Adrenal gland (tissue), 12 donors: ENCODE measurements around the gene NAB2. TPM values are rescaled to one million over a fixed set of nuclear protein-coding genes. Genes with fewer than 3 reads are reported as not detected.

Source experiments
- DNase-seq, 7 donors: peaks; one replicate each; pipeline ENCODE4 v3.0.0-alpha.2; 2019 to 2020
- H3K27ac ChIP-seq, 5 donors: fragments of 200-600 bp; sonication (generic) in 4 of 5; 1 replicate in 3 of 5; 2 replicates in 2 of 5; pipeline versions ENCODE4 v1.5.1 to v1.8.0; 2016 to 2020; ENCODE audit warnings: mild to moderate bottlenecking in 1 of 5
- H3K27me3 ChIP-seq: fragments of 200-600 bp; 2 replicates; pipeline ENCODE4 v1.8.0; 2021
- H3K36me3 ChIP-seq, 2 donors: fragments of 200-600 bp; replicated peaks in 1 of 2; 1 replicate in 1 of 2; 2 replicates in 1 of 2; pipeline versions ENCODE4 v1.5.1 to v1.8.0; 2018 to 2022
- H3K4me1 ChIP-seq, 2 donors: fragments of 200-600 bp; replicated peaks in 1 of 2; 1 replicate in 1 of 2; 2 replicates in 1 of 2; pipeline versions ENCODE4 v1.5.1 to v1.8.0; 2018 to 2021
- H3K4me3 ChIP-seq, 4 donors: fragments of 200-600 bp; sonication (generic) in 3 of 4; one replicate each; pipeline ENCODE4 v1.5.1; 2016 to 2018
- H3K9me3 ChIP-seq, 3 donors: fragments of 200-600 bp; sonication (generic) in 1 of 3; replicated peaks in 1 of 3; 1 replicate in 2 of 3; 2 replicates in 1 of 3; pipeline versions ENCODE4 v1.5.1 to v1.8.0; 2016 to 2021
- CTCF ChIP-seq, 6 experiments: fragments of 450-650 bp in 4 of 6; fragments of 200-600 bp in 2 of 6; sonication (generic) in 1 of 6; IDR thresholded peaks; 1 replicate in 5 of 6; 2 replicates in 1 of 6; pipeline versions ENCODE4 v1.5.1 to v1.8.0; 2016 to 2021; ENCODE audit warnings: antibody characterized with exemption in 6 of 6, mild to moderate bottlenecking in 2 of 6, moderate library complexity in 1 of 6
- POLR2A ChIP-seq, 2 donors: fragments of 450-650 bp; IDR thresholded peaks; one replicate each; pipeline ENCODE4 v1.6.1; 2017; ENCODE audit warnings: antibody characterized with exemption in 2 of 2, mild to moderate bottlenecking in 2 of 2, moderate library complexity in 1 of 2
- WGBS, 4 donors: extraction: QIAGEN DNeasy Blood & Tissue Kit in 2 of 4; methylation state at CpG; one replicate each; pipeline versions ENCODE4 v1.1.5 to v1.1.7; 2013 to 2017; 5-methylcytosine and 5-hydroxymethylcytosine counted together
- intact Hi-C, 2 donors: fragments of 100-400 bp; cut with DNase I; formaldehyde crosslinking; loops; one replicate each; pipeline versions ENCODE4 v1.14.1 to v1.15.0; 2022 to 2023
- polyA plus RNA-seq, 3 donors: library from polyadenylated mRNA; stranded (reverse); fragments of 200-250 nt in 2 of 3; fragments of 350-450 nt in 1 of 3; fragmentation: Illumina TruSeq in 1 of 3; extraction: RNeasy Lipid Tissue Mini Kit (QIAGEN cat#74804) in 1 of 3; gene quantifications; one replicate each; pipeline ENCODE4 v1.2.3, GENCODE V29; 2013 to 2014
- total RNA-seq, 9 donors: library from RNA; depleted of rRNA in 4 of 9; stranded (reverse); fragments of >200 nt in 4 of 9; fragments of 120-200 nt in 1 of 9; fragmentation: NEBNext Ultra II Directional in 1 of 9; extraction: Animal tissue kit (Norgen Biotek cat#: 25700) in 1 of 9; gene quantifications; one replicate each; pipeline versions ENCODE4 v1.1.0 to v1.2.4, GENCODE V29; 2013 to 2023
- donor health status: healthy with polysubstance abuse.
- donor health status: Bipolar disorder and iron deficiency.
- donor health status: DM: yes; HTN: yes; CAD: no.
- donor health status: DM: no; HTN: no; CAD: no.
- donor health status: DM: no; HTN: no; CAD: no.
- donor health status: DM: yes; HTN: yes; CAD: no.

NAB2 gene
- total and polyA plus RNA-seq, 12 donors, result 9.4 to 64.6 (median 18.7) TPM

DNA sequence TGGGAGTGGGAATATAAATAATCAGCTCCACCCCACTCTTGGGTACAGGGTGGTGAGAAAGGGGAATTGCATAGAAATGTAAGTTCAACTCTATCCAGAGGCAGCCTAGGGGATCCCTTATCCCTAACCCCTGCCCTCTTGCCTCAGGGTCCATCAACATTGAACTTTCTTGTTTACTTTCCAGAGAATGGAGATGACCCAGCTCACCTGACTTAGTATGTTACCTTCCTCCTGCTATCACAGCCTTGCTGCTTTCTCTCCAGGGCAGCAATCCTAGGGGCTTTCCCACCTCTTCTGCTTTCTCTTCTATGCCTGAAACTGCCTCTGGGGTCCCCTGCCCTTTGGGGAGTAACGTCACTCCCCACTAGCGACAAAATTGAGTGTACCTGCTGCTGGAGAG lies 42.0 kb downstream of the NAB2 start:
- no peaks in the 10 kb centered on the region for H3K27me3 ChIP-seq
- no peaks in the 10 kb centered on the region for H3K9me3 ChIP-seq
- no peaks in the 10 kb centered on the region for H3K36me3 ChIP-seq
- DNase-seq, result no peak
- H3K27ac ChIP-seq, result peak overlapping the region in 2 of 5 donors; percentile 95 to 97
- peak overlapping the region in 1 of 4 donors; percentile 84 for H3K4me3 ChIP-seq
- peaks cover 4 to 63% of the 10 kb centered on the region in 2 donors for H3K4me1 ChIP-seq
- 71 to 88% (median 78%) methylated on average over 2 of the region's 2 CpGs for WGBS, 4 donors
- intact Hi-C loops, result loop anchor here in 1 of 2 donors (5.0 kb wide), 1 partner anchor 46 kb away; no protein-coding TSS in a partner anchor
- TF ChIP-seq POLR2A (IDR thresholded peaks at IDR 0.05) (no peak), CTCF (IDR thresholded peaks at IDR 0.05) (no peak)

DNA sequence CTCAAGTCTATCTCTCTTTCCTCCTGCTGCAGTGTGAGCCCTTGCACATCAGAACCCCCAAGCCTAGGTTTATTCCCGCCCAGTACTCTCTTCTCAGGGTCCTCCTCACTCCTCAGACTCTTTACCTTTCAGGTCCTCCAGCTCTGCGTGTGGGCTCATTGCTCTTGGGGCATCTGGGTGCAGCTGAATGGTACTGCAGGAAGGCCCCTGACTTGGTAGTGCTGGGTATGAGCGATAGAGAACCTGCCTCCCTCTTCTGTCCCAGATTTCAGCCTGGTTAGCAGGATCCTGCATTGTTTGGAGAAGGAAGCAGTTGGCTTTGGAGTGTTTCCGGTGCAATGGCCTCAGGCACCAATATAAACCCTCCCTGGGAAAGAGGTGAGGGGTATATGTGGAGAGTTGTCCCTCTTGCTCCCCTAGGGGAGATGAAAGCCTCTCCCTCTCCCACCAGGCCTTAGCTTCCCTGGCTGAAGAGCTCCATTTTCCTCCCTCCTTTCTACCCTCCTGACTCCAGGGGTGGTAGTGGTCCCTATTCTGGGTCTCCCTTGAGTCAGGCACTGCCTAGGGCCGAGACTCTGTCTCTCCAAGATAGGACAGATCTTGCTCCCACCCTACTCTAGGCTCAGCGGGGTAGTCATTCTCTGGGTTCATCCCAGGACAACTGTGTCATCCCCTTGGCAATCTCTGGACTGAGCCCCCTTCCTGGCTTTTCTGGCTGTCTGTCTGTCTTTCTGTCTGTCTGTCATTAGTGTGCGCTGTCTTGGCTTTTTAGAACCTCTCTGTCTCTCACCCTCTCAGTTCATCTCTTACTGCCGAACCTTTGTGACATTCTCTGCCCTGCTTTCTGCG lies 43.2 kb downstream of the NAB2 start:
- no peaks in the 10 kb centered on the region for H3K27me3 ChIP-seq
- peak overlapping the region in 1 of 4 donors; percentile 84 for H3K4me3 ChIP-seq
- peak overlapping the region in 3 of 5 donors; percentile 9 to 83 (median 52) for H3K27ac ChIP-seq
- no peaks in the 10 kb centered on the region for H3K9me3 ChIP-seq
- no peaks in the 10 kb centered on the region for H3K36me3 ChIP-seq
- intact Hi-C loops, result loop anchor here in 1 of 2 donors (5.0 kb wide), 1 partner anchor 45 kb away; no protein-coding TSS in a partner anchor
- TF ChIP-seq CTCF (IDR thresholded peaks at IDR 0.05) (no peak), POLR2A (IDR thresholded peaks at IDR 0.05) (no peak)
- H3K4me1 ChIP-seq, result peaks cover under 1 to 65% of the 10 kb centered on the region in 2 donors
- DNase-seq, result no peak
- WGBS, 4 donors, result 57 to 68% (median 60%) methylated on average over 8 to 9 of the region's 9 CpGs

DNA sequence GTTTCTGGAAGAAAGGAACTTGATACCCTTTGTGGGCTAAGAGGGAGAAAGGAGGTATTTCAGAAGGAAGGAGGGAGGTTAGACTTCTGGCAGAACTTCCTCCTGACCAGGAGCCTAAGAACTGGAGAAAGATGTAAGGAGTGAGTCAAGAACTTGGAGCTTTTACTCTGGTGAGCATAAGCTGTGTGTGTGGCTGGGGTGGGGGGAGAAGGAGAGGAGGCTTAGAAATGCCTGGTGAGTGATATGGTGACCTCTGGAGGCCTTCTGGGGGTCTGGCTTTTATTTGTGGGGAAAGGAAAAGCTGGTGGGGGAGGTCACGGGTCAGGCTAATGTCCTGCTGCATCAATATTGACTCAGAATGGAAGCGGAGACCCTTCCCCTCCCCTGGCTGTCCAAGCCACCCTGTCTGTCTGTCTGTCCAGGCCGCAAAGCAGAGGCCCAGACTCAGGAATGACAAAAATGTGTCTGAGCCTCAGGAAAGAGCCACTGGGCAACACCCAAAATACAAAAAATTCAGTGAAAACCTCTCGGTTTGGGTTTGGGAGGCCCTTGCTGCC lies 44.2 kb downstream of the NAB2 start:
- intact Hi-C loops, result loop anchor here in 1 of 2 donors (5.0 kb wide), 1 partner anchor 44 kb away; no protein-coding TSS in a partner anchor
- H3K4me3 ChIP-seq, result peak overlapping the region in 1 of 4 donors; percentile 84
- DNase-seq, result no peak

More for the DNA sequence above, 44.2 kb downstream of the NAB2 start:
- Histone ChIP-seq H3K27me3 (no peaks in the 10 kb centered on the region), H3K4me1 (peaks cover 0 to 73% of the 10 kb centered on the region in 2 donors), H3K36me3 (no peaks in the 10 kb centered on the region), H3K9me3 (no peaks in the 10 kb centered on the region), H3K27ac (peak overlapping the region in 4 of 5 donors; percentile 9 to 83 (median 35))
- 69 to 75% (median 73%) methylated on average over 3 to 4 of the region's 4 CpGs for WGBS, 4 donors
- TF ChIP-seq POLR2A (IDR thresholded peaks at IDR 0.05) (no peak), CTCF (IDR thresholded peaks at IDR 0.05) (no peak)
